ENCODE results near the gene USF2.
A peak's percentile ranks its signal among the peaks of the same experiment; 100 is the strongest.
"Not testable (repeated sequence)": the region's sequence is repeated elsewhere in the genome, so short reads cannot be mapped to it uniquely, and the experiment has no call there.

Gene USF2

DNA sequence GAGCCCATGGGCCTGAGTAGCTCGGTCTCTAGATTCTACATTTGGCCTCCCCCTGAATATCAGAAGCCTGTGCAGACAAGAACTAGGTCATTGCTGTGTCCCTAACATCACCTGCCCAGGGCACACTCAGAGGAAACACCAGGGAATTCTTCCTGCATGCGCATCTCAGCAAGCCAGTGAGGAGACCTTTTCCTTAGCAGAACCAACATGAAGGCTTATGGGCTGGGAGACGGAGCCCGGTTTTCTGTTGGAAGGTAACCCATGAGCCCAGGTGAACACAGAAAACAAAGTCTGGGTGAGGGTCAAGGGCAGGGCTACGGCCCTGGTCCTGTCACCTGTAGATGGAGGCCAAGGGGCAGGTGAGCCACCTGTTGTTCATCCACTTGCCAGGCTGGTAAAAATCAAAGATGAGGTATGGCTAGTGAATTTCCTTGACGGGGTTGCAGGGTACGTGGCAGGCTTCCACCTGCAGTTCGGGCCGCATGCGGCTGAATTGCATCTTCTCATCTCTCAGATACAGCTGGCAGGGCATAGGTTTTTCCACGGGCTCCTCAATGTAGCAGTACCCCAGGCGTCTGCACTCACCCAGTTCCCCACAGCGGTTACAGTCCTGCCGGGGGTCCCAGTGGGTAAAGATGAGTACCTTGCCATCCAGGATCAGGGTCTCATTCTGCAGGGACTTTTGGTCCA lies 36.7 kb upstream of the USF2 start:
- TF ChIP-seq, protein P1, sequence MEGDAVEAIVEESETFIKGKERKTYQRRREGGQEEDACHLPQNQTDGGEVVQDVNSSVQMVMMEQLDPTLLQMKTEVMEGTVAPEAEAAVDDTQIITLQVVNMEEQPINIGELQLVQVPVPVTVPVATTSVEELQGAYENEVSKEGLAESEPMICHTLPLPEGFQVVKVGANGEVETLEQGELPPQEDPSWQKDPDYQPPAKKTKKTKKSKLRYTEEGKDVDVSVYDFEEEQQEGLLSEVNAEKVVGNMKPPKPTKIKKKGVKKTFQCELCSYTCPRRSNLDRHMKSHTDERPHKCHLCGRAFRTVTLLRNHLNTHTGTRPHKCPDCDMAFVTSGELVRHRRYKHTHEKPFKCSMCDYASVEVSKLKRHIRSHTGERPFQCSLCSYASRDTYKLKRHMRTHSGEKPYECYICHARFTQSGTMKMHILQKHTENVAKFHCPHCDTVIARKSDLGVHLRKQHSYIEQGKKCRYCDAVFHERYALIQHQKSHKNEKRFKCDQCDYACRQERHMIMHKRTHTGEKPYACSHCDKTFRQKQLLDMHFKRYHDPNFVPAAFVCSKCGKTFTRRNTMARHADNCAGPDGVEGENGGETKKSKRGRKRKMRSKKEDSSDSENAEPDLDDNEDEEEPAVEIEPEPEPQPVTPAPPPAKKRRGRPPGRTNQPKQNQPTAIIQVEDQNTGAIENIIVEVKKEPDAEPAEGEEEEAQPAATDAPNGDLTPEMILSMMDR (conservative IDR thresholded peaks at IDR 0.05; ENCODE audit: low read depth, low read length) = no peak
- no peak for DNase-seq (ENCODE audit: low read depth)
- no peak overlapping the region for H3K4me3 ChIP-seq (ENCODE audit: low read depth, low read length)

DNA sequence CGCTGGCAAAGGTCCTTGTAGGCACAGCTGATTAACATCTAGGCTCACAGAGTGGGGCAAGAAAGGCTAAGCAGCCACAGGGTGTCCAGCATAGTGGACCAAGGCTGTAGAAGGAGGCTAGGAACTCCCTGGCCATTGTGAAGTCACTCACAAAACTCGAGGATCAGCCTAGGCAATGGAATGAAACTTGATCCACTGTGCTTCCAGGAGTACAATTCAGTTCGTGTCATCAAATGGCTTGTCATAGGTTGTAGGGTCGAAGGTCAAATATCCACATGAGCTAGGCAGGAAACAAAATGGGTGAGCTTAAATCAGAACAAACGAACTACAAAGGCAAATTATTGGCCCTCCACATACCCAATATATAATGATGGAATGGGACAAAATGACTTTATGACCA lies 35.9 kb upstream of the USF2 start:
- TF ChIP-seq, protein P1 (conservative IDR thresholded peaks at IDR 0.05; ENCODE audit: low read depth, low read length) = no peak
- H3K4me3 ChIP-seq (ENCODE audit: low read depth, low read length) = no peak overlapping the region
- DNase-seq (ENCODE audit: low read depth) = no peak

GRCh38 chr19:35236638-35237400 lies 31.9 kb upstream of the USF2 start:
- H3K4me3 ChIP-seq (ENCODE audit: low read depth, low read length) = no peak overlapping the region
- no peak for DNase-seq (ENCODE audit: low read depth)
- TF ChIP-seq, protein P1 (conservative IDR thresholded peaks at IDR 0.05; ENCODE audit: low read depth, low read length) = peak; percentile 10

GRCh38 chr19:35239597-35239996 lies 29.2 kb upstream of the USF2 start:
- DNase-seq (ENCODE audit: low read depth); H3K4me3 ChIP-seq (ENCODE audit: low read depth, low read length): not testable (repeated sequence)

GRCh38 chr19:35240327-35240726 lies 28.4 kb upstream of the USF2 start:
- H3K4me3 ChIP-seq (ENCODE audit: low read depth, low read length) = no peak overlapping the region
- DNase-seq (ENCODE audit: low read depth) = no peak
- TF ChIP-seq, protein P1 (conservative IDR thresholded peaks at IDR 0.05; ENCODE audit: low read depth, low read length) = no peak

- DNase-seq (ENCODE audit: low read depth) = no peak
- TF ChIP-seq, protein P1 (conservative IDR thresholded peaks at IDR 0.05; ENCODE audit: low read depth, low read length) = no peak
- H3K4me3 ChIP-seq (ENCODE audit: low read depth, low read length) = no peak overlapping the region
Measured at GRCh38 chr19:35241417-35241816, 27.3 kb upstream of the USF2 start.

GRCh38 chr19:35246466-35247092 lies 22.2 kb upstream of the USF2 start:
- no peak for DNase-seq (ENCODE audit: low read depth)
- H3K4me3 ChIP-seq (ENCODE audit: low read depth, low read length) = no peak overlapping the region
- TF ChIP-seq, protein P1 (conservative IDR thresholded peaks at IDR 0.05; ENCODE audit: low read depth, low read length) = no peak

Measured in choroid plexus epithelial cell (primary cell).